Measurements from ENCODE around the gene CCND1. TPM values are rescaled to one million over a fixed set of nuclear protein-coding genes. Genes with fewer than 3 reads are reported as not detected.

The CCND1 gene
- total and polyA plus RNA-seq, 9 of the 15 experiments (the other 6 are each of a cell fraction or from before 2014, with no cell fraction given): 0.04 to 23.3 (median 3.8) TPM

DNA sequence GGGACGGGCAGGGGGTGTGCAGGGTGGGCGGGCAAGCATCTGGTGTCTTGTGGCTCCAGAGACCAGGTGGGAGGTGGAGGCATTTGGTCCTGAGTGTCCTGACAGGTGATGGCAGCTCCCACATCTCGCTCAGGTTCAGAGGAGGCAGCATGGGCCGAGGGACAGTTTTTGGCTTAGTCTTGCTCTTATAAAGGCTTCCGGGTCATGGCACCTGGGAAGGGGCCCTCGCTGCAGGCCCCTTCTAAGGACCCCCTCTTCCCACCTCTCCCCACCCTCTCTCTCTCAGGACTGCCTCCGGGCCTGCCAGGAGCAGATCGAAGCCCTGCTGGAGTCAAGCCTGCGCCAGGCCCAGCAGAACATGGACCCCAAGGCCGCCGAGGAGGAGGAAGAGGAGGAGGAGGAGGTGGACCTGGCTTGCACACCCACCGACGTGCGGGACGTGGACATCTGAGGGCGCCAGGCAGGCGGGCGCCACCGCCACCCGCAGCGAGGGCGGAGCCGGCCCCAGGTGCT lies 9.9 kb downstream of the CCND1 start:
- 43% methylated on average over 18 of the region's 23 CpGs for WGBS (ENCODE audit: insufficient coverage, low coverage, missing lambda C conversion rate)
- no TSS peak for BruUV-seq (replicated peaks)
- in situ Hi-C loops (cut with MboI) (loop anchor here (25.0 kb wide), 2 partner anchors 814 to 1014 kb away; partner anchors contain the start of gene CPT1A), intact Hi-C loops (cut with micrococcal nuclease) (no loop called here)
- TF ChIP-seq ZNF324 (CRISPR knock-in tag; IDR thresholded peaks at IDR 0.05) (no peak), DACH1 (IDR thresholded peaks at IDR 0.05; ENCODE audit: partially characterized antibody) (no peak), PRDM10 (IDR thresholded peaks at IDR 0.05; ENCODE audit: partially characterized antibody) (no peak), ZNF695 (CRISPR knock-in tag; IDR thresholded peaks at IDR 0.05) (no peak), ZNF23 (CRISPR knock-in tag; IDR thresholded peaks at IDR 0.05) (no peak), POLR2AphosphoS5 (IDR thresholded peaks at IDR 0.05; ENCODE audit: control insufficient read depth, insufficient read depth, low read depth, low read length) (no peak), XRCC4 (IDR thresholded peaks at IDR 0.05; ENCODE audit: extremely low read depth, insufficient read depth, insufficient read length) (no peak)
- TF ChIP-seq, protein P1, sequence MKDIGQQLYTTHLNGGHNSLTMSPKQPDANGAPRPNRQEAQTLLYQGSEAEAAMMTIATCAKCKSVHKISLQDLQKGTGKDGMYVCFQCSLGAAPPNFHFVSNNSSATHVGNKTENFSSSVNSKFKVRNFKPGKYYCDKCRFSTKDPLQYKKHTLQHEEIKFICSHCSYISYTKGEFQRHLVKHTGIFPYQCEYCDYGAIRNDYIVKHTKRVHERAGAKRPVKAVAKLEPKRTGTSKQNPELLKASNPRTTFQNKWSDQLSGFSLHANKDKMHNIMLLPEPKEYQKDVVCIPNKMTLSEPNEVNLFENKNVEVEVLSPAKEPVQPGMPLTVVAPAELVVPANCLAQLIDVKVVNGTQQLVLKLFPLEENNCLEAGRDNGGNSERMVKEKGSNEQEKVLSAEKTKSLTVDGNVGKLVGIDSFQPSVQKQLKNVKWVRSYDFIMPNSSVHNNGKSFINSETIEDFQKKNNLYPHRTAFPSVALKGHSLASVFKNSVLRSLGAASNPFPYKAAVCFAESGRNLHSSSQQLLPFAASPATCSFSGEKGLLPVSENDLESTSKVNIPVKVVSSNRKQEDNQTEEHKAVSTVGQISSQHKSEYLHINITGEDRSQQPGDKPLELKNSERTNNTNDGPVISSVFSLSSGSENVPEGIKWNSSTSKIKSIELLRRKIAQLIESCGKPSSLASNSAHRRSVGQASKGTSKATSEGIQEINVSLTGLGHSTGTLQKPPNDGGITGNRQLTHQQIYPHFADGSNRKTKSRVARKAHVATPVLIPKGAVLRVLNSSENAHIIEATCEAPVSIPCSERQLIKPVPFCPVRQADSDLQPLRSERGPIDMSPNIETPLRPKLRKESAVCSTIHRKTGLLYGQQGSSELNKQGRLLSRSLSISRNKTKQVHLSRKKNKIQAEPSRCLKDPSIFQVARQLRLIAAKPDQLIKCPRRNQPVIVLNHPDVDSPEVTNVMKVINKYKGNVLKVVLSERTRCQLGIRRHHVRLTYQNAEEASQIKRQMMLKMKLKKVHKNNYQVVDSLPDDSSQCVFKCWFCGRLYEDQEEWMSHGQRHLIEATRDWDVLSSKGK (CRISPR knock-in tag; IDR thresholded peaks at IDR 0.05): no peak
- TF ChIP-seq, protein P2, sequence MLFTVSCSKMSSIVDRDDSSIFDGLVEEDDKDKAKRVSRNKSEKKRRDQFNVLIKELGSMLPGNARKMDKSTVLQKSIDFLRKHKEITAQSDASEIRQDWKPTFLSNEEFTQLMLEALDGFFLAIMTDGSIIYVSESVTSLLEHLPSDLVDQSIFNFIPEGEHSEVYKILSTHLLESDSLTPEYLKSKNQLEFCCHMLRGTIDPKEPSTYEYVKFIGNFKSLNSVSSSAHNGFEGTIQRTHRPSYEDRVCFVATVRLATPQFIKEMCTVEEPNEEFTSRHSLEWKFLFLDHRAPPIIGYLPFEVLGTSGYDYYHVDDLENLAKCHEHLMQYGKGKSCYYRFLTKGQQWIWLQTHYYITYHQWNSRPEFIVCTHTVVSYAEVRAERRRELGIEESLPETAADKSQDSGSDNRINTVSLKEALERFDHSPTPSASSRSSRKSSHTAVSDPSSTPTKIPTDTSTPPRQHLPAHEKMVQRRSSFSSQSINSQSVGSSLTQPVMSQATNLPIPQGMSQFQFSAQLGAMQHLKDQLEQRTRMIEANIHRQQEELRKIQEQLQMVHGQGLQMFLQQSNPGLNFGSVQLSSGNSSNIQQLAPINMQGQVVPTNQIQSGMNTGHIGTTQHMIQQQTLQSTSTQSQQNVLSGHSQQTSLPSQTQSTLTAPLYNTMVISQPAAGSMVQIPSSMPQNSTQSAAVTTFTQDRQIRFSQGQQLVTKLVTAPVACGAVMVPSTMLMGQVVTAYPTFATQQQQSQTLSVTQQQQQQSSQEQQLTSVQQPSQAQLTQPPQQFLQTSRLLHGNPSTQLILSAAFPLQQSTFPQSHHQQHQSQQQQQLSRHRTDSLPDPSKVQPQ (CRISPR knock-in tag; IDR thresholded peaks at IDR 0.05; ENCODE audit: borderline replicate concordance): no peak
- TF ChIP-seq, protein P3, sequence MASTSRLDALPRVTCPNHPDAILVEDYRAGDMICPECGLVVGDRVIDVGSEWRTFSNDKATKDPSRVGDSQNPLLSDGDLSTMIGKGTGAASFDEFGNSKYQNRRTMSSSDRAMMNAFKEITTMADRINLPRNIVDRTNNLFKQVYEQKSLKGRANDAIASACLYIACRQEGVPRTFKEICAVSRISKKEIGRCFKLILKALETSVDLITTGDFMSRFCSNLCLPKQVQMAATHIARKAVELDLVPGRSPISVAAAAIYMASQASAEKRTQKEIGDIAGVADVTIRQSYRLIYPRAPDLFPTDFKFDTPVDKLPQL (IDR thresholded peaks at IDR 0.05; ENCODE audit: extremely low read depth, insufficient read length): no peak
- Histone ChIP-seq H3K9me3 (replicated peaks; ENCODE audit: control insufficient read depth, insufficient read depth, low read depth, low read length) (no peaks in the 10 kb centered on the region), H3K27ac (ENCODE audit: extremely low read depth, low read depth, low read length) (no peak overlapping the region), H3K27me3 (ENCODE audit: control insufficient read depth in 2 of 2, insufficient read depth in 2 of 2, low read length in 2 of 2) (peaks cover 0 to 11% of the 10 kb centered on the region in 2 experiments; a peak in 2 of 5 replicates), H4K20me1 (replicated peaks; ENCODE audit: control insufficient read depth, insufficient read depth, low read length) (no peaks in the 10 kb centered on the region; the same call in none of the 2 replicates), H3K79me2 (ENCODE audit: control insufficient read depth, insufficient read depth, low read length) (no peaks in the 10 kb centered on the region), H3K4me1 (replicated peaks in 1 of 2; ENCODE audit: control insufficient read depth in 2 of 2, insufficient read depth in 2 of 2, low read length in 2 of 2) (peaks cover 0 to 41% of the 10 kb centered on the region in 2 experiments; a peak in 2 of 5 replicates), H3K9me1 (ENCODE audit: control insufficient read depth, insufficient read depth, low read length) (no peaks in the 10 kb centered on the region), H3K9ac (ENCODE audit: insufficient read depth in 1 of 2, low read depth in 2 of 2, low read length in 2 of 2) (peak overlapping the region in 1 of 2 experiments; percentile 26; a peak in 1 of 4 replicates), H2AFZ (ENCODE audit: low read depth, low read length) (no peak overlapping the region), H3K4me2 (ENCODE audit: insufficient read depth, low read length) (no peak overlapping the region), H3K36me3 (ENCODE audit: control insufficient read depth, insufficient read depth, low read length) (no peaks in the 10 kb centered on the region), H3K4me3 (no peak overlapping the region)
- DNase-seq (ENCODE audit: extremely low read depth in 1 of 4, low spot score in 3 of 4): no peak
- POLR2A ChIA-PET: interaction anchor here (0.6 kb wide), 1 partner anchor 33 kb away, joined by 3 read pairs; no protein-coding TSS in a partner anchor
- no peak for ATAC-seq
- no peak for FAIRE-seq
- CTCF ChIA-PET (ENCODE audit: low intra/inter-chr PET ratio): no interaction called here
